ENCODE measurements around the gene TTLL6.
"Not testable (repeated sequence)": the region's sequence is repeated elsewhere in the genome, so short reads cannot be mapped to it uniquely, and the experiment has no call there.

DNA sequence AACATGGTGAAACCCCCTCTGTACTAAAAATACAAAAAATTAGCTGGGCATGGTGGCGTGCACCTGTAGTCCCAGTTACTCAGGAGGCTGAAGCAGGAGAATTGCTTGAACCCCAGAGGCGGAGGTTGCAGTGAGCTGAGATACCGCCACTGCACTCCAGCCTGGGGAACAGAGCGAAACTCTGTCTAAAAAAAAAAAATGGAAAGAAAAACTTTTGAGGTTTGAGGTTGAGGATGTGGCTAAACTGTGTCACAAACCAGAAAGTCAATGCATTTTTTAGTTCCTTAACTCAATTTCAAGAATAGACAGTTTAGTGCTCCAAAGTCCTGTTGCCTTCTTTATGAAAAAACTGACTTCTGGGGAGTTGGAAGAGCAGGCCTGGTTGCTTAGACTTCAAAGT is 20.4 kb upstream of the TTLL6 start:
- TF ChIP-seq, protein P1, sequence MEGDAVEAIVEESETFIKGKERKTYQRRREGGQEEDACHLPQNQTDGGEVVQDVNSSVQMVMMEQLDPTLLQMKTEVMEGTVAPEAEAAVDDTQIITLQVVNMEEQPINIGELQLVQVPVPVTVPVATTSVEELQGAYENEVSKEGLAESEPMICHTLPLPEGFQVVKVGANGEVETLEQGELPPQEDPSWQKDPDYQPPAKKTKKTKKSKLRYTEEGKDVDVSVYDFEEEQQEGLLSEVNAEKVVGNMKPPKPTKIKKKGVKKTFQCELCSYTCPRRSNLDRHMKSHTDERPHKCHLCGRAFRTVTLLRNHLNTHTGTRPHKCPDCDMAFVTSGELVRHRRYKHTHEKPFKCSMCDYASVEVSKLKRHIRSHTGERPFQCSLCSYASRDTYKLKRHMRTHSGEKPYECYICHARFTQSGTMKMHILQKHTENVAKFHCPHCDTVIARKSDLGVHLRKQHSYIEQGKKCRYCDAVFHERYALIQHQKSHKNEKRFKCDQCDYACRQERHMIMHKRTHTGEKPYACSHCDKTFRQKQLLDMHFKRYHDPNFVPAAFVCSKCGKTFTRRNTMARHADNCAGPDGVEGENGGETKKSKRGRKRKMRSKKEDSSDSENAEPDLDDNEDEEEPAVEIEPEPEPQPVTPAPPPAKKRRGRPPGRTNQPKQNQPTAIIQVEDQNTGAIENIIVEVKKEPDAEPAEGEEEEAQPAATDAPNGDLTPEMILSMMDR (IDR thresholded peaks at IDR 0.05): not testable (repeated sequence)
- TF ChIP-seq POLR2A (IDR thresholded peaks at IDR 0.05): not testable (repeated sequence)
